M059J (cell line): Measurements from ENCODE around the gene SNN. TPM values are rescaled to one million over a fixed set of nuclear protein-coding genes. Genes with fewer than 3 reads are reported as not detected.
A peak's percentile ranks its signal among the peaks of the same experiment; 100 is the strongest.

Experiments
- DNase-seq: peaks from one replicate; pipeline ENCODE4 v3.0.0-alpha.2; 2012; ENCODE audit warnings: low read depth
- total RNA-seq: library from RNA; depleted of rRNA; stranded (reverse); fragments of >200 nt; shearing (Covaris generic); gene quantifications from 2 replicates; pipeline ENCODE4 v1.2.3, GENCODE V29; 2014

The SNN gene
- total RNA-seq, 1 experiment from 2014 or later = 14.7 TPM

DNA sequence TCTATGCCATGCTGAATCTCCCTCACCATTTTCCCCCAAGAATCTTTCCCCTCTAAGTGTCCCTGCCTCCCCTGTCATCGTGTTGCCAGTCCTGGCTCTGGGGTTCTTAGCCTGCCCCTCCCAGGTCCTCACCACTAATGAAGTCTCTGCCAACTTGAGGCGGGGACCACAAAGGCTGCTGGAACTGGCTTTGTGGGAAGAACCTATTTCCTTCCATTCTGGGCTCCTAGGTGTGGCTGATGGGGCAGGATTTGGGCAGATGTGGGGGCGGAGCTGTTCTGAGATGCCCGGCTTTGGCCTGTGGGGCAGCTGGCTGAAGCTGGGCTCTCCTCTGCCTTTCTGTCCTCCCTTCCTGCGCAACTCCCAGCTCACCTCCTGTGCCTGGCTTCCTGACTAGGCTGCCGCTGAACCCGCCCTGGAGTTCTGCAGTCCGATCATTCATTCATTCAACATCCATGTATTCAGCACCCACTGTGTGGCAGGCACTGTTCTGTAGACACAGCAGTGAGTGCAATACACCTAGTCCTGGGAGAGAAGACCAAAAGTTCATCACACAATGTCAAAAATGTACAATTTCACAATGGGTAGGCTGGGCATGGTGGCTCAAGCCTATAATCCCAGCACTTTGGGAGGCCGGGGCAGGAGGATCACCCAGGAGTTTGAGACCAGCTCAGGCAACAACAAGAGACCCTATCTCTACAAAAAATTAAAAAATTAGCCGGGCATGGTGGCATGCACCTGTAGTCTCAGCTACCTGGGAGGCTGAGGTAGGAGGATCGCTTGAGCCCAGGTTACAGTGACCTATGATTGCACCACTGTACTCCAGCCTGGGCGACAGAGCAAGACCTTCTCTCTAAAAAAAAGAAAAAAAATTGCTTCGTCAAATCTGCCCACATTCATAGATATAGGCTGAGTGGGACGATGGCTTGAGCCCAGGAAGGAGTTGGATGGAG lies 1.9 kb upstream of the SNN start:
- DNase-seq = no peak

DNA sequence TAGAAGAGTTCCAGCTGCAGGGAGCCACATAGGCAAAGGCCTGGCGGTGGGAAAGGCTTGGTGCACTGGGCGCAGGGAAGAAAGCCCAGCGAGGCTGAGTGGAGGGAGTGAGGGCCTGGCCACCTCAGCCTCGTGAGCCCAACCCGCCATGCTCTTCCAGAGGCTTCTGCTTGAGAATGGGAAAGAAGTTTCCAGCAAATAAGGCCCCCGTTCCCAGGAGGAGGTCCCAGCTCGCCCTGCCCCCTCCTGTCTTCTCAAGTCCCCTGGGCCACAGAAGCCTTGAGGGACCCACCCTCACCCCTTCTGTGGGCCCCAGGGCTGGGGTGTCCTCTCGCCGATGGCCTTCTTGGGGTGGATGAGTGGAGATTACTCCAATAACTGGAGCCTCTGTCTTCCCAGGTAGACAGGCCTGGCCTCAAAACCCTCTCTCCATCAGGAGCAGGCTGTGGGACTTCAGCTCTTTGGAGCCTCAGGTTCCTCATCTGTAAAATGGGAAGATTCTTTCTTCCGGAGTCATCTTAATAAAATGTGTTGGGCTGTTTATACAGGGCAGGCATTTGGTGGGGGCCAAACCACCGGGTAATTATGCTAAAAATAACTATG lies 933 bp upstream of the SNN start:
- no peak for DNase-seq

GRCh38 chr16:11668623-11669379 lies 546 bp downstream of the SNN start:
- no peak for DNase-seq

DNA sequence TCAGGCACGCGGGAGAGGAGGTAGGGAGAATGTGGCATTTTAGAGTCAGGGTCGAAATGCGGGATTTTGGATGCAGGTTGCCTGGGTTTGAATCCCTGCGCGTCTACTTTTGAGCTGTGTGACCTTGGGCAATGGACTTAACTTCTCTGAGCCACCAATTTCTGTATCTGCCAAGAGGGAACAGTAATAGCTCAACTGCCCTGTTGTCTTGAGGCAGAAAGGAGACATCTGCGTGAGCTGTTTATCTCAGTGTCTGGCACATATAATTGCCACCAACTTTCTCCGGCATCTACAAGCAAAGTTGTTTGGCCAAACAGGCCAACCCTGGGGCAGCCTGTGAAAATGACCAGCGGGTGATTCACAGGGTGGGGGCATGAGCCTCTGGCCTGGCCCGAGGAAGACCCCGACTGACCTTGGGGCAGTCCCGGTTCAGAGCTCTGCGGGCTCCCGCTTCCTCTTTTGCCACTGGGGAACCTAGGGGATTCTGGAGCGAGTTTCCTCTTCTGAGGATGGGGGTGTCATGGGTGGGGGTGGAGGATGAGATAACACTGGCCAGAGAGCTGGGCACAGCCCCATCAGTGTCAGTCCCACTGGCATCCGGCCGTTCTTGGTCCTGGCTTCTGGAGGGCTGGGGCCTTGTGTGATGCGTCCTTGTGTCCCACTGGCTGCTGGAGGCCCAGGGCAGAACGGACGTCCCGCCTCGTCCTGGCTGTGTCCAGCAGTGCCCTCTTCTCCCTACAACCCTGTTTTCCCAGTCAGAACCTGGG lies 1.3 kb downstream of the SNN start:
- DNase-seq = peak; percentile 34

GRCh38 chr16:11670171-11671131 lies 2.2 kb downstream of the SNN start:
- no peak for DNase-seq

DNA sequence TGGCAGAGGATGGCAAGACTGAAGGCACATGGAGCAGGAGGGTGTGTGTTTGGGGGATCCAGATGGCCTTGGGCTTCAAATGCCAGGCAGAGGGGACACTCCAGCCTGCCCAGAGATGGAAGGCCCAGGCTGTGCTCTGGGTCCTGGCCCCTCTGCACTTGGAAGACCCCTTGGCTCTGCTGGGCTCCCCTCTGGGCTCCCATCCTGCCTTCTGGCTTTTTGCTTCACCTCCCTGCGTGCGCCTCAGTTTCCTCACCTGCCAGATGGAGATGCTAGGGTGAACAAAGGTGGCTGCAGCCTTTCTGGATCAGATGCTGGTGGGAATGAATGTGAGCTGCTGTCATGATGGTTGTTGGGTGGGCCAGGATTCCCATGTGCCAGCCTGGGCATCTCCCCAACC lies 3.0 kb downstream of the SNN start:
- no peak for DNase-seq

- no peak for DNase-seq
Observed at GRCh38 chr16:11671676-11672075, 3.4 kb downstream of the SNN start.

DNA sequence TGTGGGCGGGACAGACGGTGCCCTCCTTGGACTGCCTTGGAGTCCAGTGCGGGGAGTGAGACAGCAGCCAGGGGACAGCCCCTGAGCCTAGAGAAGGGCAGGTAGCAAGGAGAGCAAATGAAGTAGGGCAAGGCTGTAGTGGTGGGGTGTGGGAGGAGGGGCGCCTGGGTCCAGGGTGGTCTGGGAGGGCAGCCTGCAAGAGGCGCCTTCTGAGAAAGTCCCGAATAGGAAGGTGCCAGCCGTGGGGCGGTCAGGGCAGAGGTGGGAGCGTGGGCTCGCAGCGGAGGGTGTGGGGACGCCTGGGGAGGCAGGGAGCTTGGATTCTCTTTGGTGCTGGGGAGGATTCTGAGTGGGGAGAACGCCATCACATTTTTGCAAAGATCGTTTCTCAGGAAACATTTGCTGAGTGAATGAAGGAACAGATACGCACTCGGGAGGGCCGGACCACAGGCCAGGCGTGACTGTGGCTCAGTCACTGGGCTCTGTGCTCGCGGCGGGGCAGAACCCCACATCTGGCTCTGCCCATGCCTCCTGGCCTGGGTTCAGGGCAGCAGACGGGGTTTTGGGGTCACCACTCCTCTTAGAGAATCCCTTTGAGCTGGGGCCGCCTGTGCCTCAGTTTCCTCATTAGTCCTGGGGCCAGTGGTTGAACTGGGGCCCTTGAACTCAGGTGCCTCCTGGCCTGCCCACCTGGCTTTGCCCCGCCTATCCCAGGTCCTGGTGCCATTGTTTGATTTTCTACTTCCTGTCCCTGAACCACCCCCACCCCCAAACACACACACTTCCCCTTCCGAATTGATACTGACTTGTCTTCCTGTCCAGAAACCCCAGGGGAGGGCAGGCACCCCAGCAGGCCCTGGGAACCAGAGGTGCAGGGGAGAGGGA lies 4.2 kb downstream of the SNN start:
- no peak for DNase-seq

GRCh38 chr16:11673091-11674000 lies 5.1 kb downstream of the SNN start:
- DNase-seq = no peak

- no peak for DNase-seq
Observed at GRCh38 chr16:11674001-11674817, 6.0 kb downstream of the SNN start.

- peak; percentile 54 for DNase-seq
Observed at GRCh38 chr16:11674818-11675560, 6.7 kb downstream of the SNN start.

- peak; percentile 38 for DNase-seq
Observed at GRCh38 chr16:11675561-11676511, 7.6 kb downstream of the SNN start.

GRCh38 chr16:11676799-11677198 lies 8.5 kb downstream of the SNN start:
- DNase-seq = no peak

GRCh38 chr16:11677451-11677951 lies 9.2 kb downstream of the SNN start:
- DNase-seq = peak; percentile 22
